SH-SY5Y (cell line): ENCODE results near the gene PHACTR4.

Experiments
- GATA2 ChIP-seq: IDR thresholded peaks from 2 replicates; pipeline ENCODE4 v1.6.1; 2011; ENCODE audit warnings: mild to moderate bottlenecking, low read depth, low read length
- GATA3 ChIP-seq: IDR thresholded peaks from 2 replicates; pipeline ENCODE4 v1.6.1; 2011; ENCODE audit warnings: low read depth, mild to moderate bottlenecking, low read length, moderate library complexity

- TF ChIP-seq GATA2 = no peak
- TF ChIP-seq GATA3 = no peak
Measured at GRCh38 chr1:28426831-28427230, 57.3 kb downstream of the PHACTR4 start.
